OCI-LY1 (cell line): ENCODE data around the gene GDI1.

ENCODE experiments used
- H2AFZ ChIP-seq: fragments of 200-600 bp; sonication (generic), shearing (Covaris generic); 2 replicates; pipeline ENCODE4 v1.6.0; 2014; ENCODE audit warnings: antibody characterized with exemption, mild to moderate bottlenecking, low read length
- H3F3A ChIP-seq: fragments of 200-600 bp; sonication (generic), shearing (Covaris generic); 2 replicates; pipeline ENCODE4 v1.6.0; 2014; ENCODE audit warnings: mild to moderate bottlenecking, antibody characterized with exemption, low read length, moderate library complexity; ENCODE audit not compliant: insufficient read depth
- H3K27ac ChIP-seq: fragments of 200-600 bp; sonication (generic); 2 replicates; pipeline ENCODE4 v1.5.1; 2014; ENCODE audit warnings: low read length, mixed run types, mild to moderate bottlenecking, low read depth; ENCODE audit not compliant: poor library complexity, severe bottlenecking
- H3K27me3 ChIP-seq: fragments of 200-600 bp; sonication (generic); 2 replicates; pipeline ENCODE4 v1.6.0; 2014; ENCODE audit warnings: antibody characterized with exemption, mild to moderate bottlenecking, low read length, moderate library complexity; ENCODE audit not compliant: insufficient read depth
- H3K36me3 ChIP-seq: fragments of 200-600 bp; sonication (generic); 2 replicates; pipeline ENCODE4 v1.6.1; 2014; ENCODE audit warnings: mild to moderate bottlenecking, antibody characterized with exemption, low read length, moderate library complexity, mixed read lengths; ENCODE audit not compliant: insufficient read depth
- H3K4me1 ChIP-seq: fragments of 200-600 bp; sonication (generic); 2 replicates; pipeline ENCODE4 v1.5.1; 2014; ENCODE audit warnings: mild to moderate bottlenecking, low read length, moderate library complexity; ENCODE audit not compliant: insufficient read depth, severe bottlenecking
- H3K4me2 ChIP-seq: fragments of 200-600 bp; sonication (generic), shearing (Covaris generic); 2 replicates; pipeline ENCODE4 v1.6.1; 2014; ENCODE audit warnings: low read length
- H3K4me3 ChIP-seq: fragments of 200-600 bp; sonication (generic); 2 replicates; pipeline ENCODE4 v1.5.1; 2014; ENCODE audit warnings: low read length, low read depth, mild to moderate bottlenecking, mixed read lengths; ENCODE audit not compliant: poor library complexity, severe bottlenecking
- H3K79me2 ChIP-seq: fragments of 200-600 bp; shearing (Covaris generic); 2 replicates; pipeline ENCODE4 v1.6.1; 2016; ENCODE audit warnings: mixed run types, low read length, mixed read lengths; ENCODE audit not compliant: insufficient read depth
- H3K9ac ChIP-seq: fragments of 200-600 bp; sonication (generic), shearing (Covaris generic); 2 replicates; pipeline ENCODE4 v1.6.1; 2014; ENCODE audit warnings: mild to moderate bottlenecking, low read length, mixed read lengths
- H3K9me2 ChIP-seq: fragments of 200-600 bp; sonication (generic), shearing (Covaris generic); 2 replicates; pipeline ENCODE4 v1.6.1; 2014; ENCODE audit warnings: low read depth, mild to moderate bottlenecking, low read length, mixed read lengths
- H3K9me3 ChIP-seq: fragments of 200-600 bp; shearing (Covaris generic); 2 replicates; pipeline ENCODE4 v1.6.1; 2014; ENCODE audit warnings: low read length, mixed read lengths
- H4K20me1 ChIP-seq: fragments of 200-600 bp; sonication (generic), shearing (Covaris generic); 2 replicates; pipeline ENCODE4 v1.6.0; 2016; ENCODE audit warnings: mild to moderate bottlenecking, low read length; ENCODE audit not compliant: insufficient read depth
- EZH2 ChIP-seq: fragments of 200-600 bp; sonication (generic), shearing (Covaris generic); IDR thresholded peaks from 2 replicates; pipeline ENCODE4 v1.8.0; 2017; ENCODE audit warnings: borderline replicate concordance, mixed run types, mild to moderate bottlenecking, antibody characterized with exemption, low read length, moderate library complexity, mixed read lengths
- TF ChIP-seq, protein P1 (sequence below): fragments of 200-600 bp; sonication (generic), shearing (Covaris generic); IDR thresholded peaks from 2 replicates; pipeline ENCODE4 v1.5.1; 2017; ENCODE audit warnings: mild to moderate bottlenecking, antibody characterized with exemption, low read length, moderate library complexity, mixed read lengths

Gene GDI1

DNA sequence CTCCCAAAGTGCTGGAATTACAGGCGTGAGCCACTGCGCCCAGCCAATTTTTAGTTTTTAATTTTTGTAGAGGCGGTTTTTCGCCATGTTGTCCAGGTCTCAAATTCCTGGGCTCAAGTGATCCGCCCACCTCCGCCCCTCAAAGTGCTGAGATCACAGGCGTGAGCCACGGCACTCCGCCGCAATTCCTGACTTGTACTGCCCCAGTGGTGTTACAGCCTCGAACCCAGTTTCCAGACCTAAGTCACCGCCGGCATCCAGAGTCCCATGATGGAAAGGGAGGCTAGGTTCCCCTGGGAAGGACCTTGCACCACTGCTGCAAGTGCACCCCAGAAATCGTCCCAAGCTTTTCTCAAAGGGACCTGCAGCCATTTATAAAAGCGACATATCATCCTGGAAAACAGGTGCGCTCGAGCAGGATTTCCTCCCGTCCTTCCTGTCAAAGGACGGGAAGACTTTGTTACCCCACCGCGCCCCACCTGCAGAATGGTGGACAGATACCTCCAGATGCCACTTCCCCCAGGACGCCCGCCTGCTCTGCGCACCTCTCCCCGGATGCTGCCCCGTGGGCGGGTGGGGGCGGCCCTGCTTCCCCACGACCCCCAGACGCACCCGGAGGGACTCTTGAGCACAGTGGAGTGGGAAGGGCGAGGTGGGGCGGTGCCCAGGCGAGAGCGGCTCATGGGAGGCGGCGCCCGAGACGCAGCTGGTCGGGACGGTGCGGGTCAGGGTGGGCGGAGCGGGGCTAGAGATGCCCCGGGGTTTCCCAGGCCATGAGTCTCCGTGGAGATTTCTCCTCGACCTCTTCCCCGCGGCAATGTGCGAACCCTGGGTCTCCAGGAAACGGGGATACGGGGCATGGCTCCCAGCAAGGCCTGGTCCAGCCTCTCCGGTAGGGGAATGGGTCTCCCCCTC, 39.7 kb upstream of the GDI1 start:
- Histone ChIP-seq H3K36me3 (peaks cover 34% of the 10 kb centered on the region), H3K9me2 (no peaks in the 10 kb centered on the region), H2AFZ (no peak overlapping the region), H3F3A (peaks cover 10% of the 10 kb centered on the region), H3K79me2 (peaks cover 3% of the 10 kb centered on the region; the same call in 1 of the 2 replicates), H3K27me3 (no peaks in the 10 kb centered on the region), H4K20me1 (no peaks in the 10 kb centered on the region), H3K4me3 (peak overlapping the region; percentile 99), H3K4me2 (peak overlapping the region; percentile 95), H3K27ac (peak overlapping the region; percentile 97), H3K9me3 (no peaks in the 10 kb centered on the region), H3K9ac (peak overlapping the region; percentile 99), H3K4me1 (peaks cover 22% of the 10 kb centered on the region)
- TF ChIP-seq, protein P1, sequence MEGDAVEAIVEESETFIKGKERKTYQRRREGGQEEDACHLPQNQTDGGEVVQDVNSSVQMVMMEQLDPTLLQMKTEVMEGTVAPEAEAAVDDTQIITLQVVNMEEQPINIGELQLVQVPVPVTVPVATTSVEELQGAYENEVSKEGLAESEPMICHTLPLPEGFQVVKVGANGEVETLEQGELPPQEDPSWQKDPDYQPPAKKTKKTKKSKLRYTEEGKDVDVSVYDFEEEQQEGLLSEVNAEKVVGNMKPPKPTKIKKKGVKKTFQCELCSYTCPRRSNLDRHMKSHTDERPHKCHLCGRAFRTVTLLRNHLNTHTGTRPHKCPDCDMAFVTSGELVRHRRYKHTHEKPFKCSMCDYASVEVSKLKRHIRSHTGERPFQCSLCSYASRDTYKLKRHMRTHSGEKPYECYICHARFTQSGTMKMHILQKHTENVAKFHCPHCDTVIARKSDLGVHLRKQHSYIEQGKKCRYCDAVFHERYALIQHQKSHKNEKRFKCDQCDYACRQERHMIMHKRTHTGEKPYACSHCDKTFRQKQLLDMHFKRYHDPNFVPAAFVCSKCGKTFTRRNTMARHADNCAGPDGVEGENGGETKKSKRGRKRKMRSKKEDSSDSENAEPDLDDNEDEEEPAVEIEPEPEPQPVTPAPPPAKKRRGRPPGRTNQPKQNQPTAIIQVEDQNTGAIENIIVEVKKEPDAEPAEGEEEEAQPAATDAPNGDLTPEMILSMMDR: no peak
- no peak for TF ChIP-seq EZH2

DNA sequence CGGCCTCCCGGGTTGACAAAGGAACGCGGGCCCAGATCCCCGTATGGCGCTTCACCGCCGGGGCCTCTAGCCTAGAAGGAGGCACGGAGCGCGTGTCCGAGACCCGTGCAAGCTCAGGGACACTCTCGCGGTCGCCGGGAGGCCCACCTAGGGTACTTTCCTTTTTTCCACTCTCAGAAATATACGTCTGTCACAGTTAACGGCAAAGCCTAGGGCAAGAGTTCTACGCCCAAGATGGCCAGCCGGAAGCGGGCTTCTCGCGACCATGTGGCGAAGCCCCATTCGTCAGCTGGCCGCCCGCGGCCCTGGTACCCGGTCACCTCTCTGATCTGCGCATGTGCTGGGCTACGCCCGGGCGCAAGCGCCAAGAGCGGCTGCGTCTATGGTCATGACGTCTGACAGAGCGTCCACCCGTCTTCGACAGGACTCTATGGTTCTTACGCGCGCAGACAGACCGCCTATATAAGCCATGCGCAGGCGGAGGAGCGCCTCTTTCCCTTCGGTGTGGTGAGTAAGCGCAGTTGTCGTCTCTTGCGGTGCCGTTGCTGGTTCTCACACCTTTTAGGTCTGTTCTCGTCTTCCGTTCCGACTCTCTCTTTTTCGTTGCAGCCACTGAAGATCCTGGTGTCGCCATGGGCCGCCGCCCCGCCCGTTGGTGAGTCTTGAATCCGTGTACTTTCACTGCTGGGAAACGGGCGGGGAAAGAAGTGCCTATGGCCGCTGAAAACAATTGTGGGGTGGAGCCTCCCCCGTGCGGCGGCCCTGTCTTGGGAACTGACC, 38.9 kb upstream of the GDI1 start, which contains the start of gene RPL10:
Gene RPL10, plus strand, starts transcription at position 490 of the 780 bp plus-strand sequence. Its CDS starts 143 bp downstream, at position 633.
- H3K4me2 ChIP-seq: peak within 1 kb of the TSS; percentile 95
- peak within 1 kb of the TSS; percentile 99 for H3K4me3 ChIP-seq
- H3K36me3 ChIP-seq: peaks cover 34% of the 10 kb centered on the region
- peak within 1 kb of the TSS; percentile 97 for H3K27ac ChIP-seq
- H2AFZ ChIP-seq: no peak within 1 kb of the TSS
- no peak for TF ChIP-seq EZH2
- TF ChIP-seq, protein P1: no peak
- H3F3A ChIP-seq: peaks cover 10% of the 10 kb centered on the region
- peaks cover 3% of the 10 kb centered on the region; the same call in 1 of the 2 replicates for H3K79me2 ChIP-seq
- peaks cover 22% of the 10 kb centered on the region for H3K4me1 ChIP-seq
- H3K27me3 ChIP-seq: no peaks in the 10 kb centered on the region
- peak within 1 kb of the TSS; percentile 99 for H3K9ac ChIP-seq
- H4K20me1 ChIP-seq: no peaks in the 10 kb centered on the region
- no peaks in the 10 kb centered on the region for H3K9me3 ChIP-seq
- no peaks in the 10 kb centered on the region for H3K9me2 ChIP-seq

DNA sequence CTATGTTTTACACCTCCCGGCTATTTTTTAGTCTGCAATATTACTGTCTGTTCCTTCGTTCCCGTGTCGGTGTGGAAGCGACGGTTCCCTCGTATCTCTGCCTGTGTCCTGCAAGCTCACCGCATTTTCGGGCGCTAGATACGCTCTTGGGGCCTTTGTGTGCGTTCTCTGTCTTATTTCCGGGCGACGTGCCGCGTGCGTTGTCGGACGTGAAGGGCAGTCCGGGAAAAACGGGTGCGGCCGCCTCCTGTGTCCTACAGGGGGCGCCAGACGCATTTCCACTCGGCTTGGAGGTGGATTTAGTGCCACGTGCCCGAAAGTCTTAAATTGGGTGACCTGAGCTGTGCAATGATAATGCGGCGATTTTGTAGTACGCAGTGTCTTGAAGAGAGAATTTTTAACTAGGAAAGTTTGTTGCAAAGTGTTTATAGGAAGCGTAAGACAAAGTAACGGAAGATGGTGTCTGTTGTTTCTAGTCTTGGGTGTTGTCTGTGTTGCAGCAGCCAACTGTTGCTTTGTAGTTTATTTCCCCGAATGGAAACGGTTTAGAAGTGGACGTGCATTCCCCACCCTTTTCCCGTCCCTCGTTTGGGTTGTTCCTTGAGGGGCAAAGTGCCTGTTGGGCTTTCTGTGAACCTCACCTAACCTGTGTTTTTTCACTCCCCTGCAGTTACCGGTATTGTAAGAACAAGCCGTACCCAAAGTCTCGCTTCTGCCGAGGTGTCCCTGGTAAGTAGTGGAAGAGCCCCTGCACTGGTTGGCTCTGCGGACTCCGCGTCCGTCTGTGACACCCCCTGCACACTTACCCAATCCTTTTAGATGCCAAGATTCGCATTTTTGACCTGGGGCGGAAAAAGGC, 38.1 kb upstream of the GDI1 start:
- peak overlapping the region; percentile 97 for H3K27ac ChIP-seq
- no peak for TF ChIP-seq EZH2
- TF ChIP-seq, protein P1: peak; percentile 68
- no peak overlapping the region for H2AFZ ChIP-seq
- H3K4me3 ChIP-seq: peak overlapping the region; percentile 99
- H3K9me3 ChIP-seq: no peaks in the 10 kb centered on the region
- H3F3A ChIP-seq: peaks cover 10% of the 10 kb centered on the region
- no peaks in the 10 kb centered on the region for H3K27me3 ChIP-seq
- H3K36me3 ChIP-seq: peaks cover 34% of the 10 kb centered on the region
- H3K9me2 ChIP-seq: no peaks in the 10 kb centered on the region
- peaks cover 22% of the 10 kb centered on the region for H3K4me1 ChIP-seq
- no peaks in the 10 kb centered on the region for H4K20me1 ChIP-seq
- peak overlapping the region; percentile 95 for H3K4me2 ChIP-seq
- peaks cover 3% of the 10 kb centered on the region; the same call in 1 of the 2 replicates for H3K79me2 ChIP-seq
- H3K9ac ChIP-seq: peak overlapping the region; percentile 99
